GM19193 (cell line): ENCODE measurements around the gene CTNNA3.

Source experiments
- POLR2A ChIP-seq: IDR thresholded peaks from 4 replicates; pipeline ENCODE4 v1.6.1; 2011; ENCODE audit not compliant: insufficient read depth, insufficient read length; ENCODE audit errors: extremely low read depth

CTNNA3 gene

GRCh38 chr10:66777665-66778064, 918.3 kb downstream of the CTNNA3 start:
- no peak for TF ChIP-seq POLR2A

GRCh38 chr10:66773472-66773817, 922.5 kb downstream of the CTNNA3 start:
- TF ChIP-seq POLR2A = no peak

GRCh38 chr10:66772548-66773471, 923.2 kb downstream of the CTNNA3 start:
- no peak for TF ChIP-seq POLR2A

GRCh38 chr10:66767707-66768106, 928.3 kb downstream of the CTNNA3 start:
- no peak for TF ChIP-seq POLR2A

GRCh38 chr10:66762218-66762729, 933.7 kb downstream of the CTNNA3 start:
- TF ChIP-seq POLR2A = no peak

GRCh38 chr10:66760941-66761340, 935.1 kb downstream of the CTNNA3 start:
- no peak for TF ChIP-seq POLR2A

GRCh38 chr10:66755474-66755873, 940.5 kb downstream of the CTNNA3 start:
- no peak for TF ChIP-seq POLR2A

GRCh38 chr10:66752714-66753113, 943.3 kb downstream of the CTNNA3 start:
- TF ChIP-seq POLR2A = no peak

GRCh38 chr10:66748217-66748616, 947.8 kb downstream of the CTNNA3 start:
- no peak for TF ChIP-seq POLR2A

- TF ChIP-seq POLR2A = no peak
Observed at GRCh38 chr10:66747451-66747850, 948.5 kb downstream of the CTNNA3 start.

GRCh38 chr10:66746711-66747110, 949.3 kb downstream of the CTNNA3 start:
- no peak for TF ChIP-seq POLR2A

- TF ChIP-seq POLR2A = no peak
Observed at GRCh38 chr10:66746246-66746645, 949.7 kb downstream of the CTNNA3 start.

- TF ChIP-seq POLR2A = no peak
Observed at GRCh38 chr10:66744915-66745314, 951.1 kb downstream of the CTNNA3 start.

- TF ChIP-seq POLR2A = no peak
Observed at GRCh38 chr10:66737241-66737640, 958.8 kb downstream of the CTNNA3 start.

GRCh38 chr10:66723608-66724400, 972.2 kb downstream of the CTNNA3 start:
- TF ChIP-seq POLR2A = no peak
